WTC11 (cell line): ENCODE measurements around the gene CCNH.

Experiments used
- CTCF ChIP-seq: fragments of 200-600 bp; IDR thresholded peaks from 2 replicates; pipeline ENCODE4 v1.8.0; 2022; ENCODE audit warnings: antibody characterized with exemption
- FOXK1 ChIP-seq: sonication (generic); formaldehyde crosslinking; IDR thresholded peaks from 2 replicates; pipeline ENCODE4 v1.8.0; 2022; ENCODE audit warnings: mild to moderate bottlenecking, moderate library complexity, missing genetic modification reagents
- IRF2 ChIP-seq: sonication (generic); formaldehyde crosslinking; IDR thresholded peaks from 2 replicates; pipeline ENCODE4 v1.8.0; 2022; ENCODE audit warnings: low read depth, missing genetic modification reagents, borderline replicate concordance
- NR2C2 ChIP-seq: sonication (generic); formaldehyde crosslinking; IDR thresholded peaks from 2 replicates; pipeline ENCODE4 v1.8.0; 2022; ENCODE audit warnings: mild to moderate bottlenecking, missing genetic modification reagents
- ZBTB21 ChIP-seq: sonication (generic); formaldehyde crosslinking; IDR thresholded peaks from 2 replicates; pipeline ENCODE4 v1.8.1; 2023; ENCODE audit warnings: mild to moderate bottlenecking, missing genetic modification reagents, borderline replicate concordance
- ZNF281 ChIP-seq: sonication (generic); formaldehyde crosslinking; IDR thresholded peaks from 2 replicates; pipeline ENCODE4 v1.8.0; 2023; ENCODE audit warnings: mild to moderate bottlenecking, missing genetic modification reagents
- ZNF396 ChIP-seq: fragments of 250-450 bp; sonication (Bioruptor Pico); IDR thresholded peaks from 2 replicates; pipeline ENCODE4 v1.8.0; 2021; ENCODE audit warnings: mild to moderate bottlenecking, moderate library complexity, borderline replicate concordance
- ZNF416 ChIP-seq: fragments of 250-450 bp; sonication (Bioruptor Pico); IDR thresholded peaks from 2 replicates; pipeline ENCODE4 v1.9.0; 2021; ENCODE audit warnings: mild to moderate bottlenecking, inconsistent platforms

- TF ChIP-seq CTCF = no peak
- no peak for TF ChIP-seq ZNF416 (CRISPR knock-in tag)
- TF ChIP-seq NR2C2 (CRISPR knock-in tag) = no peak
- no peak for TF ChIP-seq ZNF281 (CRISPR knock-in tag)
- no peak for TF ChIP-seq FOXK1
- no peak for TF ChIP-seq ZBTB21 (CRISPR knock-in tag)
- TF ChIP-seq ZNF396 (CRISPR knock-in tag) = no peak
- no peak for TF ChIP-seq IRF2
Observed at GRCh38 chr5:87430863-87431457, 18.2 kb upstream of the CCNH start.
